HCT116 (cell line): ENCODE measurements around the gene DVL2. TPM values are rescaled to one million over a fixed set of nuclear protein-coding genes. Genes with fewer than 3 reads are reported as not detected.

Experiments used
- ATAC-seq: fragments of 200-7000 bp; cut with Tn5 transposase; 2 replicates; pipeline ENCODE4 v1.9.1; 2020; ENCODE audit warnings: mild to moderate bottlenecking, moderate library complexity
- BruUV-seq: library from RNA; stranded (reverse); fragments of 400-500 nt; replicated peaks from 2 replicates; lab custom pipeline; 2021; lab: Mats Ljungman, UMichigan
- CTCF ChIA-PET: fragments of 300-600 bp; sonication (Branson Sonifier 250); formaldehyde crosslinking; loops from one replicate; lab custom pipeline; 2021; ENCODE audit warnings: antibody characterized with exemption; lab: Charles Lee
- POLR2A ChIA-PET: fragments of 300-600, 350-600 bp; sonication (Branson Sonifier 250); formaldehyde crosslinking; loops from one replicate; lab custom pipeline; 2021; ENCODE audit warnings: antibody characterized with exemption; lab: Charles Lee
- RAD21 ChIA-PET, 2 experiments: fragments of 300-600 bp; sonication (Branson Sonifier 250); formaldehyde crosslinking; loops; one replicate each; lab custom pipeline; 2023; ENCODE audit warnings: low total read pairs in 2 of 2; ENCODE audit not compliant: uncharacterized antibody in 2 of 2, unreplicated experiment in 2 of 2, low non-redundant PET in 1 of 2; lab: Charles Lee
- DNase-seq: peaks from one replicate; pipeline ENCODE4 v3.0.0-alpha.2; 2010; ENCODE audit warnings: low read depth, low spot score
- H2AFZ ChIP-seq: fragments of 200-600 bp; shearing (Covaris generic), sonication (generic); 2 replicates; pipeline ENCODE4 v1.6.1; 2017; ENCODE audit warnings: low read depth, mixed run types, mixed read lengths, antibody characterized with exemption, low read length; ENCODE audit not compliant: poor library complexity, severe bottlenecking
- H3K27ac ChIP-seq: 2 replicates; pipeline ENCODE4 v1.5.1; 2012; ENCODE audit warnings: low read depth, low read length
- H3K27me3 ChIP-seq: fragments of 200-600 bp; sonication (generic); 2 replicates; pipeline ENCODE4 v1.6.1; 2016; ENCODE audit warnings: mixed run types, low read length, mixed read lengths; ENCODE audit not compliant: insufficient read depth
- H3K36me3 ChIP-seq, 2 experiments: fragments of 200-500 bp in 1 of 2; fragments of 200-600 bp in 1 of 2; sonication (Bioruptor generic) in 1 of 2; sonication (generic) in 1 of 2; 2 replicates each; pipeline versions ENCODE4 v1.5.1 to v1.6.1; 2014 to 2016; ENCODE audit warnings: low read length in 2 of 2, inconsistent platforms in 1 of 2, mixed read lengths in 1 of 2, mixed run types in 1 of 2; ENCODE audit not compliant: insufficient read depth in 2 of 2, control insufficient read depth in 1 of 2
- H3K4me1 ChIP-seq, 2 experiments: fragments of 200-600 bp in 1 of 2; sonication (generic) in 1 of 2; 2 replicates each; pipeline versions ENCODE4 v1.5.1 to v1.6.1; 2012 to 2017; ENCODE audit warnings: low read length in 2 of 2, inconsistent platforms in 1 of 2, mild to moderate bottlenecking in 1 of 2, mixed read lengths in 1 of 2, mixed run types in 1 of 2, moderate library complexity in 1 of 2; ENCODE audit not compliant: insufficient read depth in 2 of 2, control insufficient read depth in 1 of 2
- H3K4me2 ChIP-seq: fragments of 200-600 bp; sonication (generic); 2 replicates; pipeline ENCODE4 v1.6.1; 2017; ENCODE audit warnings: mixed run types, low read length, mixed read lengths
- H3K4me3 ChIP-seq, 2 experiments: fragments of 200-600 bp in 1 of 2; sonication (generic) in 1 of 2; replicated peaks in 1 of 2; 2 replicates each; pipeline ENCODE4 v1.5.1; 2011 to 2016; ENCODE audit warnings: low read length in 2 of 2, control low read depth in 1 of 2, low read depth in 1 of 2, mild to moderate bottlenecking in 1 of 2, mixed read lengths in 1 of 2, mixed run types in 1 of 2
- H3K79me2 ChIP-seq: fragments of 200-600 bp; sonication (generic); 2 replicates; pipeline ENCODE4 v1.6.1; 2017; ENCODE audit warnings: mild to moderate bottlenecking, mixed run types, low read length, moderate library complexity, mixed read lengths; ENCODE audit not compliant: insufficient read depth
- H3K9ac ChIP-seq: fragments of 200-600 bp; sonication (generic); 2 replicates; pipeline ENCODE4 v1.6.1; 2016; ENCODE audit warnings: low read length, mixed read lengths
- H3K9me2 ChIP-seq: fragments of 200-600 bp; sonication (generic), shearing (Covaris generic); 2 replicates; pipeline ENCODE4 v1.6.1; 2017; ENCODE audit warnings: mixed run types, mild to moderate bottlenecking, moderate library complexity; ENCODE audit not compliant: insufficient read depth
- H3K9me3 ChIP-seq, 2 experiments: fragments of 200-500 bp in 1 of 2; fragments of 200-600 bp in 1 of 2; sonication (Bioruptor generic) in 1 of 2; sonication (generic) in 1 of 2; 2 replicates each; pipeline ENCODE4 v1.6.1; 2014 to 2017; ENCODE audit warnings: low read length in 2 of 2, mixed read lengths in 2 of 2, inconsistent platforms in 1 of 2, low read depth in 1 of 2, mild to moderate bottlenecking in 1 of 2, mixed run types in 1 of 2, moderate library complexity in 1 of 2; ENCODE audit not compliant: control insufficient read depth in 1 of 2, insufficient read depth in 1 of 2
- H4K20me1 ChIP-seq: fragments of 200-600 bp; sonication (generic), shearing (Covaris generic); 2 replicates; pipeline ENCODE4 v1.6.1; 2017; ENCODE audit warnings: mixed run types, mild to moderate bottlenecking, moderate library complexity; ENCODE audit not compliant: insufficient read depth
- CTCF ChIP-seq, 3 experiments: fragments of 200-600 bp in 1 of 3; sonication (generic) in 1 of 3; IDR thresholded peaks in 2 of 3; conservative IDR thresholded peaks in 1 of 3; 2 replicates each; pipeline ENCODE4 v1.5.1; 2012 to 2017; ENCODE audit warnings: low read depth in 2 of 3, low read length in 2 of 3, antibody characterized with exemption in 1 of 3, borderline replicate concordance in 1 of 3, control low read depth in 1 of 3, mild to moderate bottlenecking in 1 of 3, mixed read lengths in 1 of 3, mixed run types in 1 of 3, moderate library complexity in 1 of 3; ENCODE audit not compliant: insufficient read depth in 1 of 3
- FOSL1 ChIP-seq: IDR thresholded peaks from 2 replicates; pipeline ENCODE4 v1.6.1; 2012; ENCODE audit warnings: low read depth
- POLR2AphosphoS5 ChIP-seq: IDR thresholded peaks from 2 replicates; pipeline ENCODE4 v1.6.1; 2011; ENCODE audit warnings: mild to moderate bottlenecking, low read depth, low read length, moderate library complexity
- SIN3A ChIP-seq: IDR thresholded peaks from 2 replicates; pipeline ENCODE4 v1.6.1; 2012; ENCODE audit warnings: low read depth
- TCF7L2 ChIP-seq: IDR thresholded peaks from 2 replicates; pipeline ENCODE4 v1.7.0; 2011; ENCODE audit warnings: borderline replicate concordance, inconsistent platforms; ENCODE audit not compliant: insufficient read depth, insufficient read length; ENCODE audit errors: extremely low read depth
- ZBTB33 ChIP-seq: IDR thresholded peaks from 2 replicates; pipeline ENCODE4 v1.6.1; 2011; ENCODE audit warnings: mild to moderate bottlenecking, low read length, moderate library complexity; ENCODE audit not compliant: insufficient replicate concordance; ENCODE audit errors: extremely low read depth
- ZFX ChIP-seq: fragments of 450-650 bp; IDR thresholded peaks from 2 replicates; pipeline ENCODE4 v1.6.1; 2017
- intact Hi-C: fragments of 100-400 bp; cut with micrococcal nuclease; formaldehyde crosslinking; loops from 2 replicates; pipeline ENCODE4 v1.10.0; 2022
- total RNA-seq: library from RNA; stranded (reverse); gene quantifications from one replicate; pipeline ENCODE4 v1.2.1, GENCODE V29; 2021; ENCODE audit not compliant: unreplicated experiment

The DVL2 gene
- total RNA-seq, 1 experiment from 2014 or later = 69.7 TPM

GRCh38 chr17:7250695-7251627 lies 16.6 kb upstream of the DVL2 start:
- Histone ChIP-seq H3K9ac (peak overlapping the region; percentile 99), H3K4me2 (peak overlapping the region; percentile 89), H3K27me3 (no peaks in the 10 kb centered on the region), H3K9me3 (no peaks in the 10 kb centered on the region), H3K36me3 (peaks cover 13 to 15% of the 10 kb centered on the region in 2 experiments; a peak in 3 of 4 replicates), H3K4me3 (peak overlapping the region; percentile 82 to 99), H3K27ac (peak overlapping the region; percentile 84), H2AFZ (no peak overlapping the region), H3K9me2 (no peaks in the 10 kb centered on the region), H3K4me1 (peaks cover 13 to 25% of the 10 kb centered on the region in 2 experiments)
- ChIA-PET POLR2A (interaction anchor here (1.0 to 2.0 kb wide), 3 partner anchors 9 to 17 kb away, joined by 3 to 7 read pairs (median 5); partner anchors contain the start of genes DVL2 and GABARAP), RAD21 (no interaction called here)
- intact Hi-C loops = loop anchor here (5.0 kb wide), 1 partner anchor 56 kb away; the partner anchor contains the start of gene EIF5A
- no TSS peak for BruUV-seq
- peak; percentile 4 for ATAC-seq
- TF ChIP-seq TCF7L2 (no peak), ZFX (peak; percentile 43), ZBTB33 (no peak), FOSL1 (no peak), POLR2AphosphoS5 (no peak), CTCF (IDR thresholded peaks at IDR 0.05 in 2 of 3, conservative IDR thresholded peaks at IDR 0.05 in 1 of 3; ENCODE audit: borderline replicate concordance in 1 of 3, insufficient read depth in 1 of 3, low read depth in 2 of 3, low read length in 2 of 3) (no peak), SIN3A (no peak)
- TF ChIP-seq, all 23 proteins: peak for 1
- H3K79me2 ChIP-seq = peaks cover 79% of the 10 kb centered on the region
- CTCF ChIA-PET = interaction anchor here (0.6 to 1.0 kb wide), 3 partner anchors 9 to 205 kb away, joined by 3 to 5 read pairs (median 4); partner anchors contain the start of gene GABARAP
- no peak for DNase-seq
- no peaks in the 10 kb centered on the region for H4K20me1 ChIP-seq
